Stimulated activated CD8-positive, alpha-beta memory T cell treated with anti-CD3 and anti-CD28 coated beads, Interleukin-7, amount 100 ng/mL, for 48 hours (primary cell): ENCODE measurements around the gene LTO1.
"Not testable (repeated sequence)": the region's sequence is repeated elsewhere in the genome, so short reads cannot be mapped to it uniquely, and the experiment has no call there.

Experiments
- DNase-seq, 2 donors: peaks; one replicate each; pipeline ENCODE4 v3.0.0-alpha.2; 2020; ENCODE audit warnings: low read depth in 1 of 2; ENCODE audit errors: extremely low read depth in 1 of 2

The LTO1 gene

GRCh38 chr11:69636512-69637197 is 38.5 kb downstream of the LTO1 start:
- no peak for DNase-seq

- no peak for DNase-seq
Measured at GRCh38 chr11:69635804-69636511, 39.2 kb downstream of the LTO1 start.

GRCh38 chr11:69635195-69635594 is 40.0 kb downstream of the LTO1 start:
- no peak for DNase-seq

- no peak for DNase-seq
Measured at GRCh38 chr11:69634590-69634989, 40.6 kb downstream of the LTO1 start.

GRCh38 chr11:69634069-69634468 is 41.1 kb downstream of the LTO1 start:
- DNase-seq = no peak

GRCh38 chr11:69632900-69633299 is 42.3 kb downstream of the LTO1 start:
- no peak for DNase-seq

- no peak for DNase-seq
Measured at GRCh38 chr11:69630424-69630823, 44.7 kb downstream of the LTO1 start.

- DNase-seq = no peak
Measured at GRCh38 chr11:69630017-69630416, 45.1 kb downstream of the LTO1 start.

- no peak for DNase-seq
Measured at GRCh38 chr11:69627551-69627950, 47.6 kb downstream of the LTO1 start.

- no peak for DNase-seq
Measured at GRCh38 chr11:69625476-69625875, 49.7 kb downstream of the LTO1 start.

- DNase-seq = no peak
Measured at GRCh38 chr11:69624293-69624692, 50.9 kb downstream of the LTO1 start.

- not testable (repeated sequence) for DNase-seq
Measured at GRCh38 chr11:69622097-69622681, 53.0 kb downstream of the LTO1 start.

GRCh38 chr11:69620683-69621290 is 54.4 kb downstream of the LTO1 start:
- DNase-seq = no peak

GRCh38 chr11:69618237-69618636 is 56.9 kb downstream of the LTO1 start:
- DNase-seq = no peak

GRCh38 chr11:69617682-69618081 is 57.5 kb downstream of the LTO1 start:
- DNase-seq = no peak

- DNase-seq = no peak
Measured at GRCh38 chr11:69617220-69617619, 57.9 kb downstream of the LTO1 start.
